RCC 7860 (cell line): ENCODE results near the gene RALGAPA2.

ENCODE experiments used
- DNase-seq: peaks from one replicate; pipeline ENCODE4 v3.0.0-alpha.2; 2015; ENCODE audit warnings: low spot score
- FAIRE-seq: peaks from 2 replicates; lab custom pipeline; 2012; peaks lifted over from hg19 to GRCh38; lab: Jason Lieb, UNC

RALGAPA2 gene

GRCh38 chr20:20386192-20386591 lies 326.3 kb downstream of the RALGAPA2 start:
- no peak for FAIRE-seq
- DNase-seq = no peak

DNA sequence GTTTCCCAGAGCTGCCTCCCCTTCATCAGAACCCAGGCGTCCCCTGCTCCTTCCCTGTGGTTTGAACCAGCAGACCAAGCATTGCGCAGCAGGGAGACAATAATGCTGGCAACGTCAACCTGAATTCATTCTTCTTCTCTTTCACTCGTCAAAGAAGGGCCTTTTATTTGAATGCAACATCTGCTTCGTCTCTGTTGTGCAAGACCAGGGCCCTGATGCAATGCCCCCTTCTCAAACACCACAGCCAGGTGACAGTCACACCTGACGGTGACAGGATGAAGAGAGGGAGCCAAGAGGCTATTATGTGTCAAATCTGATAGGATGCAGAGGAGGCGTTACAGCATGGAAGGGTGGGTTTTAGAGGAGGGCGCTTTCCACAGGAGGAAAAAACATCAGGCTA lies 336.6 kb downstream of the RALGAPA2 start:
- DNase-seq (no peak), FAIRE-seq (no peak)

DNA sequence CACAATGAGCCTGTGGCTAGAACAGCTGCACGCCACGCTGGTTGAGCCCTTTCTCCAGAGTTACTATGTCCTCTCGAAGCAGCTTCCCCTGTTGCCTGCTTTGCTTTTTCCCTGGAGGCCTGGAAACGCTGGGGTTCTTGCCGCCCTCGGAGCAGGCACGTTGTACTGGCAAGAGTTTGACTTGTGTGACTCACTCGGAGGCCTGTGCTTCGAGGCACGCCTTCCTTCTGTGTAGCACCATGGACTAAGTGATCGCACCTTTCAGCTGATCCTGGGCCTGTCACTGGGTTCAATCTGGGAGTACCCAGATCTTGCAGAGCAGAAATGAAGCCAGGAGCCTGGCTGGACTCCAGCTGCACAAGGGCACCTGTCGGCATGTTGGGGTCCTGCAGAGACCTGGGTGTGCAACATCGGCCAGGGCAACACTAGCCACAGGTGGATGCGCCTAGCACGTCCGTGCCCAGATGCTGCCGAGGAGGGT lies 339.3 kb downstream of the RALGAPA2 start:
- FAIRE-seq (no peak), DNase-seq (no peak)

DNA sequence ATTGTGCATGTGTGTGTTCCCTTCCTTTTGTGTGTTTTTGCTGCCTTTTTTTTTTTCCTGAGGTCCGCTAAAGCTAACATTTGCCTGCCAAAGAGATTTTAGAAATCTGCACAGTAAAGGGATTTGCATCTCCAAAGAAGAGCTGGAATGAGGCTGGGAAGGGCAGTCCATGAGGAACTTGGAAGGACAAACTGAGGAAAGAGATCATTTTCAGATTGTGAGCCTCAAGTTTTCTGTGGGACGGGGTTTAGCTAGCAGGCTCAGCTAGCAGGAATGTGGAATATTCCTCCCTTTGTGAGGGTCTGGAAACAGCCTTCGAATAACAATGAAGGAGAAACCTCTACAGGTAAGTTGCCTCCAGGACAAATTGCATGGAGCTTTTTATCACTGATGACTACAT lies 340.8 kb downstream of the RALGAPA2 start:
- DNase-seq (no peak), FAIRE-seq (no peak)

DNA sequence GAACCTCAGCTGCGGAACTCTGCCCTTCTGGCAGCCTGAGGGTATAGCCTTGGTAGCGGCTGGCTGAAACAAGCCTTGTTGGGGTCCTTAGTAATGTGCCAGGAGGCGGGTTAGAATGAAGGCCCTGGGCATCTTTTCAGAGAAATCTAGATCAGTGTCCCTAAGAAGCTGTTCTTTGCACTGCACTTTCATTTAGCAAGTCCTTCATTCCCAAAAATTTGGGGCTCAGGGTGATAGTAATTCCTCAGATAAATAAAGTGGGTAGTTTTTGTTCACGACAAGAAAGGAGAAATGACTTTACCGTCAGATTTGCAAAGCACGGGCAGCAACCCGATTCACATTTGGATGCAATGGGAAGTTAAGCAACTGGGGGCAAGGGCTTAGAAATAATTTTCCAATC lies 341.4 kb downstream of the RALGAPA2 start:
- no peak for FAIRE-seq

GRCh38 chr20:20370094-20370575 lies 342.3 kb downstream of the RALGAPA2 start:
- DNase-seq (no peak), FAIRE-seq (no peak)

More for the DNA sequence above, 341.4 kb downstream of the RALGAPA2 start:
- DNase-seq = no peak

DNA sequence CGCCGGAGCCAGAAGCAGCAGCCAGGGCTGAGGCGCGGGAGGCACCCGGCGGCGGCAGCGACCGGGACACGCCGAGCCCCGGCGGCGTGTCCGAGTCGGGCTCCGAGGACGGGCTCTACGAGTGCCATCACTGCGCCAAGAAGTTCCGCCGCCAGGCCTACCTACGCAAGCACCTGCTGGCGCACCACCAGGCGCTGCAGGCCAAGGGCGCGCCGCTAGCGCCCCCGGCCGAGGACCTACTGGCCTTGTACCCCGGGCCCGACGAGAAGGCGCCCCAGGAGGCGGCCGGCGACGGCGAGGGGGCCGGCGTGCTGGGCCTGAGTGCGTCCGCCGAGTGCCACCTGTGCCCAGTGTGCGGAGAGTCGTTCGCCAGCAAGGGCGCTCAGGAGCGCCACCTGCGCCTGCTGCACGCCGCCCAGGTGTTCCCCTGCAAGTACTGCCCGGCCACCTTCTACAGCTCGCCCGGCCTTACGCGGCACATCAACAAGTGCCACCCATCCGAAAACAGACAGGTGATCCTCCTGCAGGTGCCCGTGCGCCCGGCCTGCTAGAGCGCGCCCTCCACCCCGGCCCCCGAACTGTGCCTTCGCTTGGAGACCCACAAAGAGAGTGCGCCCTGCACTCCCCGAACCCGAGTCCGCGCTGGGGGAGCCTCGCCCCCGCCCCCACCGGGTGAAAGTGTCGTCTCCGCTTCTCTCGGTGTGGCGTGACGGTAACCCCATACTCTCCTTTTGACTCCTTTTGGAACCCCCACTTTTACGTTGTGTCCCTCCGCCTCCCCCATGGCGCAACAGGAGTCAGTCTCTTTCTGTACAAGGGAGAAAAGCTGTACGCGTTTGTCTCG lies 343.0 kb downstream of the RALGAPA2 start:
- FAIRE-seq (no peak), DNase-seq (no peak)

- FAIRE-seq (no peak), DNase-seq (no peak)
These were observed 343.8 kb downstream of the RALGAPA2 start for GRCh38 chr20:20368418-20369249.

GRCh38 chr20:20367575-20368417 lies 344.6 kb downstream of the RALGAPA2 start, which contains the start of gene INSM1:
Gene INSM1 (plus strand): TSS chr20:20368104. CDS start chr20:20368268, 164 bp downstream.
- DNase-seq (no peak), FAIRE-seq (no peak)

DNA sequence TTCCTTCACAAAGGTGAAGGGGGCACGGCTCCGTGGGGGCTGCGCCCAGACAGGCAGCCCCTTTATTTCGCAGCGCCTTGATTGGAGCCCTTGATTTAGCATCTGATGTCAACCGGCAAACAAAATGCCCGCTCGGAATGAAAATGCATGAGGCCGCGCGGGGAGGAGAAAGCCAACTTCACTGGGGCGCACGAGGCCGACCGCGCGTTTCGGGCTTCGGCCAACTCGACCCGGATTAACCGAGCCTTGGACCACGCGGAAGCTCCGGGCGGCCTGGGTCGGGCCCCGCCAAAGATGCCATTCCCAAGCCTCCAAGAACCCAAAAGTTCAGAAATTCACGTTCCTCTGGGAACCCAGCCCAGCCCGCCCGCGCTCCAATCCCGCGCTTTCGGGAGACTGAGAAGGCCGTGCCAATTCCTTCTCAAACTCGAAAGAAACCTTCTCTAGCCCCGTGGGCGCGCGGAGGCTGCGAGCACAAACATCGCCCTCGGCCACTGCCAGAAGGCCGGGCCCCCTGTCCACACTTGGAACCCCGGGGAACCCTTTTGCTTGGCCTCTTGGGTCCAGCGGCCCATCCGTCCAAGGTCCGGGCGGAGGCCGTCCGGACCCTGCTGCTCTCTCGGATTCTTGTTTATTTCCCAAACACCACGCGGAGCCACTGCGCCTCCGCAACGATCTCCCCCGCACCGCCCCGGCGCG lies 345.4 kb downstream of the RALGAPA2 start:
- FAIRE-seq (no peak), DNase-seq (no peak)

DNA sequence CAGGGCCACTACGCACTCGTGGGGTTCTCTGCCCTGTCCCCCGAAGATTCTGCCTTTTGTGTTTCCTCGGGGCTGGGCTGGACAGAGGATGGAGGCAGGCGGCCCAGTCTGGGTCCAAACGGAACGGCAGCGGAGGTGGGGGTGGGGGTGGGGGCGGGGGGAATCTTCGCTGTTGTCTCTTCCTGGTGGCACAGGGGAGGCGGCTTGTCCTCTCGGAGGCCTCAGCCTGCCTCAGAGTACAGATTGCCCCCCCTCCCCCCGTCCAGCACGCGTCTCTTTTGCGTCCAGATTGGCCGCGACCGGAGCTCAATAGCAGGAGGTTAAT lies 345.9 kb downstream of the RALGAPA2 start:
- no peak for FAIRE-seq

DNA sequence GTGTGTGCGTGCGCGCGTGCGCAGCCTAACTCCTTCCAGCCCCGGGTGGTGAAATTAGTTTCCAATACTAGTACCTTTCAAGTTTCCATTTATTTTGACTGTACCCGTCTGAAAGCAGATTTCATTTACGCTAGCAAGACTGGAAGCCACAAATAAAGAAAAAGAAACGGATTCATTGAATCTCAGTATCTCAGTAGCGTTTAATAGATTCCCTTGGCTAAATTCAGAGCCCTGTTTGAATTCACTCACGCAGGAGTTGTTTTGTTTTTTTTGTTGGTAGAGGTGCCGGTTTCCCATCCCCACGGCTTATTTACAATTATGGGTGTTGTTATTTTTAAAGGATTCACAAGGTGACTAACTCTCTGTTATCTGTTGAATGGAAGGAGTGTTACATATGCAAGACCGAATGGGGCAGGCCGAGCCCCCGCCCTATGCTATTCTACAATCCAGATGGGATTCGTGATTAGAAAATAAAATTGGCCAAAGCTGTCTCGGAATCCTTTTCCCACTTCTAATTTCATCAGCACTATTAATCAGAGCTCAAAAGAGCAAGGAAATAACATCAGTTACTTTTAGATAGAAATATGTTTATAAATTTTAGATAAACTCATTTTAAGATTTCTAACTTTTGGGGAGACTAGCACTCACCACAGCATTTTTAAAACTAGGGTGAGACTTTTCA lies 346.8 kb downstream of the RALGAPA2 start:
- DNase-seq (no peak), FAIRE-seq (no peak)

More for the DNA sequence above, 345.9 kb downstream of the RALGAPA2 start:
- no peak for DNase-seq

DNA sequence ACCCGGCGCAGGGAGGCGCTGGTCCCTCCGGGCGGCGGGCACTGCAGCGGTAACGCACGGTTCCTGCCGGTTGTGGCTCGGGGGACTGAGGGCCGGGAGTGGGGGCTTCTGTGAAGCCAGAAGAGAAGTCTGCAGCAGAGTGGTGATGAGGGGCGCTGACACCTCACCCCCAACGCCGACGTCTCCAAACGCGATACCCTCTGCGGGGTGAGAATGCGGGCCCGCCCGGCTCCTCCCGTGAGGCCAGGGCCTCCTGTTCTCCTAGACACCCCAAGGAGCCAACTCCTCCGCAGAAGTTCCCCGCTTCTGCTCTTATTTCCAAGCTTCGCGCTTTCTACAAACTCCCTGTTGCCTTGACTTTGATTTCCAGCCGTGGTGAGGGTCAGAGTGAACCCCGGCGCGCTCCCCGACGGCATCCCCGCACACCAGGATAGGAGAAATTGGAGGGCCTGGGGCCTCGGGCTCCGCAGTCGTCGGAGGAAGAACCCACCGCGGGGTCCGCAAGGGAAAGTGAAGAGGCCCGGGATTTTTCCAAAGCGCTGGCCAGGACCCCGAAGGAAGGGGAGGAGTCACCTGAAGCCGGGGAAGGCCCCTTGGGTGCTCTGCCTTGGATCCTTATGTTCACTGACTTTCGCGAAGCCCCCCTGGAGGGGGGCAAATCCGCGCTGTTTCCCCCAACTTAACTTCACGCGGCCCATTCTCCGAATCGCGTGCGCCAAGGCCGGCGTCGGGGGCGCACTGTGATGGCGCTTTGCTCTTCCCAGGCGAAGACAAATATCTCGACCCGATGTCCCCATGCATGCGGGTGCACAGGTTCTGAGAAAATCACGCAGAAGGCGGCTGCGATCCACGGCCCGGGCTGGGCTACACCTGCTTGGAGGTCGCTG lies 347.6 kb downstream of the RALGAPA2 start:
- FAIRE-seq (no peak), DNase-seq (no peak)

DNA sequence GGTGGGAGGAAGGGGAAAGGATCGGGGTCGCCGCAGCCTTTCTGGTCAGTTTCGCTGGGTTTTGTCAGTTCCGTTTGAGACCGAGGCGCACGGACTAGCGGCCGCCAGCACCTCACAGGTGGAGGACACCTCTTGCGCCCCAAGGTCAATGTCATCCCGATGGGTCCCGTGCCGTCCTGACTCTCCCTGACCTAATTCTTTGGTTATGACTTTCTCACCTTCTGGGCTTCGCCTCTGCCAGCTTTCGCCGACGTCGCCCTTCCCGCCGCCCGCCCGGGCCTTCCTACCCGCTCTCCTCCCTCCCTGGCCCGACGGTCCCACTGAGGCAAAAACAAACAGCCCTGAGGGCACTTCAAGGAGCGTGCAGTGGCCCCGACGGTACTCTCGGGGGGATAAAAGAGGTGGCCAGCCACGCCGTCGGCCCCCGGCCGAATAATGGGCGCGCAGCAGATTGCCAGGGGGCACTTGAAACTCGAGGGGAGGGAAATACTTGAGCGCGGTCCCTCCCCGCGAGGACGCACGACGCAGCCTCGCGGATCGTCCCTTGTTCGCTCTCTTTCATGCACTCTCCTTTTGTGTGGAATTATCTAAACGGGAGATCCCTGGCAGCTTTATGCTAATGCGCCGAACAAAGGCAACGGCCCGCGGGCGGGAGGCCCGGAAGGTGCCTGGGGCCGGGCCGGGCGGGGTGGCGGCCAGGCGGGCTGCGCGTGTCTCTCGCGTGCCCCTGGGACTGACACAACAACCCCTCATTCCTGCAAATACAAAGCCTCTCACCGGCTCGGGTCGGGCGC lies 348.4 kb downstream of the RALGAPA2 start:
- DNase-seq = no peak
- FAIRE-seq = no peak

GRCh38 chr20:20363434-20363798 lies 349.0 kb downstream of the RALGAPA2 start:
- FAIRE-seq (no peak), DNase-seq (no peak)

DNA sequence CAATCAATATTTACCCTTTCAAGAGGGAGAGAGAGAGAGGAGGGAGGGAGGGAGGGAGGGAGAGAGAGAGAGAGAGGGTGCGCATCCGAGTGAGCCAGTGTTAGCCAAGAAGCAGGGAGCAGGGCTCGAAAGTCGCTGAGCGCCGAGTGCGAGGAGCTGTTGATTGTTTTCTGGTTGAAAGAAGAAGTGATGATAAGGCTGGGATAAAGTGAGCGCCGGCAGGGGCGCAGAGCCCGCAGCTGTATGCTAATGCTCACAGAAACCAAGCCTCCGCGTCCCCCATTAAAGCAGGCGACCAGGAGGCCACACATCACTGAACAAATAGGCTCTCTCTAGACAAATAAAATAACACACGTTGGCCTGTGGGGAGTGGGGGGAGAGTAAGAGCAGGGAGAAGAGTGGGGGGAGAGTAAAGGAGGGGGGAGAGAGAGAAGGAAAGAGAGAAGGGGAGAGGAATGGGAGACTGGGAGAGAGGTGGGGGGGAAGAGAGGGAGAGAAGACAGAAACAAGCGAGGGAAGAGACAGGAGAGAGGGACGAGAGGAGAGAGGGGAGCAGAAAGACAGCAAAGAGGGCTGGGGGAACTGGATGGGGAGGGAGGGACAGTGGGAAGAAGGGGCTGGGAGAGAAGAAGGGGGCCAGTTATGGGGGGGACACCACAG lies 349.5 kb downstream of the RALGAPA2 start:
- FAIRE-seq = no peak
- DNase-seq = no peak

DNA sequence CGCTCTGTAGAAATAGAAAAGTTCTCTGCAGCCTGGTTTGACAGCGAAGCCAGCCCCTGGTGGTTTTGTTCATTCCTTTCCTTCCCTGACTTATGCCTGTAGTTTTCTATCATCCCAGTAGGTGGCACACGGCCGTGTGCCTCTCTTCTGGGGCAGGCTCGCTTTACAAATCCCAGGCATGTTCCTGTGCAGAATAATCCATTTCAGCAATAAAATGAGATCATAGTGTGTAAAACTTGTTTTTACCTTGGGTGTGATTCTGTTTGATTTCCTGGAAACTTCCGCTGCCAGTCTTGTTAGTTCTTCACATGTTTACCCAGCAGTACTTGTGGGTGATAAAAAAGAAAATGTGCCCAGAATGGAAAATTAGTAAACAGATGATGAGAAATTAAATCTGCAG lies 352.0 kb downstream of the RALGAPA2 start:
- DNase-seq (peak; percentile 11), FAIRE-seq (peak; percentile 45)
